ENCODE results near the gene ATP2C2.

- TF ChIP-seq CTCF (IDR thresholded peaks at IDR 0.05; ENCODE audit: control extremely low read depth in 1 of 3, insufficient read depth in 1 of 3, low read depth in 1 of 3, low read length in 3 of 3) = no peak
- no peak for TF ChIP-seq POLR2A (IDR thresholded peaks at IDR 0.05; ENCODE audit: control extremely low read depth in 1 of 2, low read depth in 2 of 2, low read length in 2 of 2)
- TF ChIP-seq NRF1 (IDR thresholded peaks at IDR 0.05; ENCODE audit: low read depth, low read length) = no peak
- no peak for TF ChIP-seq EZH2 (IDR thresholded peaks at IDR 0.05; ENCODE audit: low read depth, low read length, severe bottlenecking)
- no peak for TF ChIP-seq ZNF274 (IDR thresholded peaks at IDR 0.05; ENCODE audit: borderline replicate concordance, extremely low read depth, low read length)
- no peak for TF ChIP-seq BACH1 (IDR thresholded peaks at IDR 0.05; ENCODE audit: low read length)
- no peak for TF ChIP-seq POLR2AphosphoS5 (IDR thresholded peaks at IDR 0.05; ENCODE audit: low read depth, low read length)
- TF ChIP-seq SP4 (IDR thresholded peaks at IDR 0.05; ENCODE audit: low read length) = no peak
- TF ChIP-seq RBBP5 (IDR thresholded peaks at IDR 0.05; ENCODE audit: borderline replicate concordance, low read depth, low read length) = no peak
Observed at GRCh38 chr16:84443166-84443802, 74.9 kb downstream of the ATP2C2 start.

All from H1 (cell line).